CD4-positive, alpha-beta T cell treated with Interleukin-10 for 1 hour (primary cell): ENCODE data around the gene NDUFS5.
"Not testable (repeated sequence)": the region's sequence is repeated elsewhere in the genome, so short reads cannot be mapped to it uniquely, and the experiment has no call there.

Experiments
- DNase-seq: peaks from one replicate; pipeline ENCODE4 v3.0.0-alpha.2; 2020

The NDUFS5 gene

GRCh38 chr1:39026051-39026865 lies at the start of gene NDUFS5:
NDUFS5 (plus strand) TSS chr1:39026350; CDS start chr1:39028725, 2,375 bp downstream.
- peak; percentile 86 for DNase-seq

- peak; percentile 81 for DNase-seq
Observed at GRCh38 chr1:38977399-38978244, 48.5 kb upstream of the NDUFS5 start.

- DNase-seq, result not testable (repeated sequence)
Observed at GRCh38 chr1:38978245-38978542, 48.0 kb upstream of the NDUFS5 start.

GRCh38 chr1:38979380-38979779 lies 46.8 kb upstream of the NDUFS5 start:
- DNase-seq, result not testable (repeated sequence)

- DNase-seq, result no peak
Observed at GRCh38 chr1:38989979-38990378, 36.2 kb upstream of the NDUFS5 start.

- no peak for DNase-seq
Observed at GRCh38 chr1:38990386-38990737, 35.8 kb upstream of the NDUFS5 start.

- peak; percentile 98 for DNase-seq
Observed at GRCh38 chr1:38990738-38991637, 35.2 kb upstream of the NDUFS5 start, which contains the start of gene AKIRIN1. AKIRIN1 (plus strand) TSS chr1:38991276; CDS start chr1:38991381, 105 bp downstream.

- no peak for DNase-seq
Observed at GRCh38 chr1:38991638-38992411, 34.3 kb upstream of the NDUFS5 start.

- DNase-seq, result peak; percentile 13
Observed at GRCh38 chr1:38992412-38993111, 33.6 kb upstream of the NDUFS5 start.

GRCh38 chr1:38994196-38994595 lies 32.0 kb upstream of the NDUFS5 start:
- no peak for DNase-seq

GRCh38 chr1:38997034-38997900 lies 28.9 kb upstream of the NDUFS5 start:
- DNase-seq, result peak; percentile 41

GRCh38 chr1:38997901-38998190 lies 28.3 kb upstream of the NDUFS5 start:
- peak; percentile 32 for DNase-seq

GRCh38 chr1:39001516-39002421 lies 24.4 kb upstream of the NDUFS5 start:
- no peak for DNase-seq

GRCh38 chr1:39003281-39003680 lies 22.9 kb upstream of the NDUFS5 start:
- no peak for DNase-seq

- no peak for DNase-seq
Observed at GRCh38 chr1:39003794-39004193, 22.4 kb upstream of the NDUFS5 start.

- DNase-seq, result no peak
Observed at GRCh38 chr1:39006287-39006686, 19.9 kb upstream of the NDUFS5 start.

- no peak for DNase-seq
Observed at GRCh38 chr1:39006726-39007645, 19.2 kb upstream of the NDUFS5 start.

- DNase-seq, result not testable (repeated sequence)
Observed at GRCh38 chr1:39014956-39015355, 11.2 kb upstream of the NDUFS5 start.
